HepG2 (cell line): ENCODE data around the gene TBC1D22A. TPM values are rescaled to one million over a fixed set of nuclear protein-coding genes. Genes with fewer than 3 reads are reported as not detected.

Source experiments
- ATAC-seq: fragments of 200-7000 bp; cut with Tn5 transposase; 3 replicates; pipeline ENCODE4 v1.9.1; 2020; ENCODE audit warnings: mild to moderate bottlenecking, moderate library complexity
- BruUV-seq: library from RNA; stranded (reverse); fragments of 400-500 nt; replicated peaks from 2 replicates; lab custom pipeline; 2021; lab: Mats Ljungman, UMichigan
- CTCF ChIA-PET: fragments of 300-600 bp; formaldehyde crosslinking; extraction: SDS; loops from one replicate; lab custom pipeline; 2021; ENCODE audit warnings: low total read pairs, inconsistent platforms, low intra/inter-chr PET ratio; lab: Yijun Ruan, JAX
- POLR2A ChIA-PET: fragments of 350-600 bp; sonication (Branson Sonifier 250); formaldehyde crosslinking; loops from one replicate; lab custom pipeline; 2020; ENCODE audit warnings: antibody characterized with exemption, inconsistent platforms; lab: Yijun Ruan, JAX
- DNase-seq: peaks from one replicate; pipeline ENCODE4 v3.0.0-alpha.2; 2015; ENCODE audit warnings: low spot score
- FAIRE-seq: peaks from 3 replicates; lab custom pipeline; 2011; peaks lifted over from hg19 to GRCh38; lab: Jason Lieb, UNC
- H2AFZ ChIP-seq: one replicate; pipeline ENCODE4 v1.6.1; 2011; ENCODE audit warnings: low read length, inconsistent platforms
- H3K27ac ChIP-seq: fragments of 300-600 bp; 3 replicates; pipeline ENCODE4 v1.8.0; 2011; ENCODE audit warnings: mixed run types, mild to moderate bottlenecking, mixed read lengths, low read length, inconsistent platforms; ENCODE audit not compliant: insufficient read depth; ENCODE audit errors: extremely low read length
- H3K27me3 ChIP-seq, 2 experiments: fragments of 200-600 bp in 1 of 2; 2 replicates in 1 of 2; 3 replicates in 1 of 2; pipeline versions ENCODE4 v1.6.0 to v1.8.0; 2011; ENCODE audit warnings: low read length in 2 of 2, mild to moderate bottlenecking in 2 of 2, moderate library complexity in 2 of 2, inconsistent platforms in 1 of 2; ENCODE audit not compliant: insufficient read depth in 2 of 2, control insufficient read depth in 1 of 2
- H3K36me3 ChIP-seq, 2 experiments: fragments of 200-600 bp in 1 of 2; replicated peaks in 1 of 2; 2 replicates in 1 of 2; 3 replicates in 1 of 2; pipeline versions ENCODE4 v1.5.1 to v1.8.0; 2011; ENCODE audit warnings: low read length in 2 of 2, inconsistent platforms in 1 of 2; ENCODE audit not compliant: insufficient read depth in 2 of 2, control insufficient read depth in 1 of 2
- H3K4me1 ChIP-seq: 2 replicates; pipeline ENCODE4 v1.5.1; 2012; ENCODE audit warnings: low read length, inconsistent platforms; ENCODE audit not compliant: insufficient read depth
- H3K4me2 ChIP-seq: 2 replicates; pipeline ENCODE4 v1.6.0; 2011; ENCODE audit warnings: low read depth, low read length, inconsistent platforms
- H3K4me3 ChIP-seq, 3 experiments: fragments of 200-600 bp in 1 of 3; sonication (generic), shearing (Covaris generic) in 1 of 3; replicated peaks in 1 of 3; 2 replicates each; pipeline ENCODE4 v1.5.1; 2011 to 2016; ENCODE audit warnings: low read length in 3 of 3, inconsistent platforms in 2 of 3, low read depth in 2 of 3, mild to moderate bottlenecking in 2 of 3, control low read depth in 1 of 3, mixed read lengths in 1 of 3; ENCODE audit not compliant: insufficient read depth in 1 of 3
- H3K79me2 ChIP-seq: one replicate; pipeline ENCODE4 v1.6.1; 2011; ENCODE audit warnings: low read length, inconsistent platforms; ENCODE audit not compliant: insufficient read depth
- H3K9ac ChIP-seq: 2 replicates; pipeline ENCODE4 v1.6.0; 2011; ENCODE audit warnings: mild to moderate bottlenecking, low read depth, low read length, inconsistent platforms; ENCODE audit not compliant: insufficient read depth
- H3K9me3 ChIP-seq: 2 replicates; pipeline ENCODE4 v1.5.1; 2012; ENCODE audit warnings: mild to moderate bottlenecking, low read length
- H4K20me1 ChIP-seq: 2 replicates; pipeline ENCODE4 v1.6.0; 2011; ENCODE audit warnings: inconsistent platforms, mild to moderate bottlenecking, low read length, moderate library complexity; ENCODE audit not compliant: insufficient read depth
- DPF2 ChIP-seq: sonication (generic); formaldehyde crosslinking; IDR thresholded peaks from 2 replicates; pipeline ENCODE4 v1.4.0; 2020; ENCODE audit warnings: mild to moderate bottlenecking, low read depth, missing genetic modification reagents, borderline replicate concordance
- FOXA3 ChIP-seq: IDR thresholded peaks from 2 replicates; pipeline ENCODE4 v1.6.1; 2016; ENCODE audit warnings: missing genetic modification reagents, missing compliant biosample characterization
- FOXK1 ChIP-seq: sonication (generic); formaldehyde crosslinking; IDR thresholded peaks from 2 replicates; pipeline ENCODE4 v1.4.0; 2020; ENCODE audit warnings: low read depth, missing genetic modification reagents, borderline replicate concordance
- HNRNPH1 ChIP-seq: fragments of 200-400 bp; formaldehyde crosslinking; optimal IDR thresholded peaks from 2 replicates; pipeline ENCODE3; 2017; ENCODE audit warnings: mild to moderate bottlenecking, low read depth, low read length
- KDM5A ChIP-seq: fragments of 200-600 bp; sonication (generic); IDR thresholded peaks from 2 replicates; pipeline ENCODE4 v1.7.0; 2018; ENCODE audit warnings: antibody characterized with exemption, mild to moderate bottlenecking, low read length, borderline replicate concordance
- KDM5B ChIP-seq: sonication (generic); formaldehyde crosslinking; IDR thresholded peaks from 2 replicates; pipeline ENCODE4 v1.4.0; 2020; ENCODE audit warnings: missing genetic modification reagents, mild to moderate bottlenecking, borderline replicate concordance
- NFIC ChIP-seq: IDR thresholded peaks from 2 replicates; pipeline ENCODE4 v1.6.1; 2012; ENCODE audit warnings: mild to moderate bottlenecking, low read length, inconsistent platforms
- NFYB ChIP-seq: sonication (generic); formaldehyde crosslinking; IDR thresholded peaks from 2 replicates; pipeline ENCODE4 v1.4.0; 2020; ENCODE audit warnings: missing genetic modification reagents
- NONO ChIP-seq, 2 experiments: fragments of 450-650 bp in 1 of 2; sonication (generic) in 1 of 2; formaldehyde crosslinking in 1 of 2; IDR thresholded peaks in 1 of 2; conservative IDR thresholded peaks in 1 of 2; 2 replicates each; pipeline versions ENCODE4 v1.6.1 to v1.8.0; 2017 to 2022; ENCODE audit warnings: mild to moderate bottlenecking in 1 of 2, missing genetic modification reagents in 1 of 2, moderate library complexity in 1 of 2
- YEATS4 ChIP-seq: sonication (generic); formaldehyde crosslinking; IDR thresholded peaks from 2 replicates; pipeline ENCODE4 v1.4.0; 2020; ENCODE audit warnings: missing genetic modification reagents, borderline replicate concordance
- ZFY ChIP-seq: sonication (generic); formaldehyde crosslinking; IDR thresholded peaks from 2 replicates; pipeline ENCODE4 v1.4.0; 2020; ENCODE audit warnings: missing genetic modification reagents
- ZNF468 ChIP-seq: sonication (generic); formaldehyde crosslinking; IDR thresholded peaks from 2 replicates; pipeline ENCODE4 v1.8.0; 2022; ENCODE audit warnings: mild to moderate bottlenecking, moderate library complexity, missing genetic modification reagents
- ZNF605 ChIP-seq: sonication (generic); formaldehyde crosslinking; IDR thresholded peaks from 2 replicates; pipeline ENCODE4 v1.8.0; 2022; ENCODE audit warnings: mild to moderate bottlenecking, missing genetic modification reagents
- ZNF782 ChIP-seq: sonication (generic); formaldehyde crosslinking; IDR thresholded peaks from 2 replicates; pipeline ENCODE4 v1.4.0; 2020; ENCODE audit warnings: missing genetic modification reagents, mild to moderate bottlenecking, borderline replicate concordance
- WGBS: methylation state at CpG from one replicate; pipeline ENCODE4 v1.1.6; 2017; ENCODE audit warnings: low lambda C conversion rate; 5-methylcytosine and 5-hydroxymethylcytosine counted together
- in situ Hi-C: cut with HindIII; loops from 2 replicates; pipeline ENCODE4 v1.10.0; 2017; ENCODE audit warnings: low pct_unique_long_range_greater_than_20kb; ENCODE audit not compliant: extremely low pct_ligation_motif_present
- intact Hi-C: fragments of 100-400 bp; cut with micrococcal nuclease; formaldehyde crosslinking; loops from one replicate; pipeline ENCODE4 v1.10.0; 2022; ENCODE audit not compliant: unreplicated experiment
- polyA plus RNA-seq, 8 experiments: library from polyadenylated mRNA; depleted of rRNA in 3 of 8; stranded (reverse) in 7 of 8; unstranded in 1 of 8; fragments of >200 nt; fragmentation: Illumina TruSeq in 4 of 8; extraction: Trizol in 4 of 8; gene quantifications; 2 replicates each; pipeline versions ENCODE4 v1.2.1 to v1.2.3, GENCODE V29; 2011 to 2016; ENCODE audit warnings: low read depth in 4 of 8, missing spikeins in 1 of 8, mixed read lengths in 1 of 8; ENCODE audit not compliant: insufficient read depth in 1 of 8
- total RNA-seq, 5 experiments: library from RNA; depleted of rRNA; stranded (reverse); fragments of >200 nt; fragmentation: Illumina TruSeq; extraction: Trizol; gene quantifications; 2 replicates each; pipeline ENCODE4 v1.2.3, GENCODE V29; 2016; ENCODE audit warnings: low read depth in 1 of 5
- TF ChIP-seq, protein P1 (sequence below): sonication (generic); formaldehyde crosslinking; IDR thresholded peaks from 2 replicates; pipeline ENCODE4 v1.4.0; 2020; ENCODE audit warnings: missing genetic modification reagents, borderline replicate concordance
- TF ChIP-seq, protein P2 (sequence below): sonication (generic); formaldehyde crosslinking; IDR thresholded peaks from 2 replicates; pipeline ENCODE4 v1.4.0; 2020; ENCODE audit warnings: missing genetic modification reagents, low read depth, mild to moderate bottlenecking, borderline replicate concordance
- TF ChIP-seq, protein P3 (sequence below): fragments of 450-650 bp; IDR thresholded peaks from 2 replicates; pipeline ENCODE4 v1.6.1; 2017; ENCODE audit warnings: mild to moderate bottlenecking

The TBC1D22A gene
- total and polyA plus RNA-seq, 2 of the 13 experiments (the other 11 are each of a cell fraction or from before 2014, with no cell fraction given), result 17.3 to 18.0 TPM

DNA sequence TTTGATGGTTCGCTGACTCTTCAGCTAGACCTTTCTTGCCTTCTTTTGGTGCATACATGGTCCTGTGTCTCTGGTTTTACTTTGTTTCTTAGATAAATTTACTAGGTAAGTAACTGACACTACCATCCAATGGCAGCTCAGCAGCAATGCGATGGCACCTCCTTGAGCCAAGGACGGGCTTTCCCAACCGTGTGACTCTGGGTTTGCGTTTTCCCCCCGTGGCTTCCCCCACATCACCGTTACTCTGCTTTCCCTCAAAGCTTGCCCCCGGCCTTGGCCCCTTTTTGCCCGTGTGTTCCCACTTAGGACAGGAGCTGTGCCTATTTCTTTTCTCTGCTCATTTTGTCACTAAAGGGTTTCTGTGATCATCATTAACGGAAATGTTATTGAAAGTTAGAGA lies 41.5 kb downstream of the TBC1D22A start:
- 98% methylated on average over 10 of the region's 10 CpGs for WGBS
- Histone ChIP-seq H3K9ac (no peak overlapping the region), H3K27ac (peak overlapping the region; percentile 40), H3K9me3 (no peaks in the 10 kb centered on the region), H4K20me1 (no peaks in the 10 kb centered on the region), H3K4me1 (peaks cover 77% of the 10 kb centered on the region)
- CTCF ChIA-PET, result interaction anchor here (1.0 to 1.3 kb wide), 2 partner anchors 45 to 65 kb away, joined by 3 to 4 read pairs; no protein-coding TSS in a partner anchor
- intact Hi-C loops, result no loop called here
- FAIRE-seq, result no peak
- TF ChIP-seq NFYB (CRISPR knock-in tag) (no peak), FOXK1 (CRISPR knock-in tag) (no peak), ZNF782 (CRISPR knock-in tag) (0 out of 2 replicates have a peak, but pooled peaks have one; percentile 18), NFIC (no peak), NONO (IDR thresholded peaks at IDR 0.05) (no peak), NONO (CRISPR knock-in tag; conservative IDR thresholded peaks at IDR 0.05) (no peak), FOXA3 (CRISPR knock-in tag) (no peak), KDM5A (no peak), KDM5B (no peak), YEATS4 (no peak), ZNF468 (CRISPR knock-in tag) (no peak), HNRNPH1 (no peak), ZNF605 (no peak), DPF2 (CRISPR knock-in tag) (no peak), ZFY (CRISPR knock-in tag) (no peak)
- TF ChIP-seq, protein P1, sequence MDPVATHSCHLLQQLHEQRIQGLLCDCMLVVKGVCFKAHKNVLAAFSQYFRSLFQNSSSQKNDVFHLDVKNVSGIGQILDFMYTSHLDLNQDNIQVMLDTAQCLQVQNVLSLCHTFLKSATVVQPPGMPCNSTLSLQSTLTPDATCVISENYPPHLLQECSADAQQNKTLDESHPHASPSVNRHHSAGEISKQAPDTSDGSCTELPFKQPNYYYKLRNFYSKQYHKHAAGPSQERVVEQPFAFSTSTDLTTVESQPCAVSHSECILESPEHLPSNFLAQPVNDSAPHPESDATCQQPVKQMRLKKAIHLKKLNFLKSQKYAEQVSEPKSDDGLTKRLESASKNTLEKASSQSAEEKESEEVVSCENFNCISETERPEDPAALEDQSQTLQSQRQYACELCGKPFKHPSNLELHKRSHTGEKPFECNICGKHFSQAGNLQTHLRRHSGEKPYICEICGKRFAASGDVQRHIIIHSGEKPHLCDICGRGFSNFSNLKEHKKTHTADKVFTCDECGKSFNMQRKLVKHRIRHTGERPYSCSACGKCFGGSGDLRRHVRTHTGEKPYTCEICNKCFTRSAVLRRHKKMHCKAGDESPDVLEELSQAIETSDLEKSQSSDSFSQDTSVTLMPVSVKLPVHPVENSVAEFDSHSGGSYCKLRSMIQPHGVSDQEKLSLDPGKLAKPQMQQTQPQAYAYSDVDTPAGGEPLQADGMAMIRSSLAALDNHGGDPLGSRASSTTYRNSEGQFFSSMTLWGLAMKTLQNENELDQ (CRISPR knock-in tag), result no peak
- TF ChIP-seq, protein P2, sequence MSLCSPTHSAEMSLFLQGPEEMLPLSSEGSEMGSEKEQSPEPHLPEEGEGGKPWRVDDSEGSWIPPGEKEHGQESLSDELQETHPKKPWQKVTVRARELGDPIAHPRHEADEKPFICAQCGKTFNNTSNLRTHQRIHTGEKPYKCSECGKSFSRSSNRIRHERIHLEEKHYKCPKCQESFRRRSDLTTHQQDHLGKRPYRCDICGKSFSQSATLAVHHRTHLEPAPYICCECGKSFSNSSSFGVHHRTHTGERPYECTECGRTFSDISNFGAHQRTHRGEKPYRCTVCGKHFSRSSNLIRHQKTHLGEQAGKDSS (CRISPR knock-in tag), result 0 out of 2 replicates have a peak, but pooled peaks have one; percentile 23
- TF ChIP-seq, protein P3, sequence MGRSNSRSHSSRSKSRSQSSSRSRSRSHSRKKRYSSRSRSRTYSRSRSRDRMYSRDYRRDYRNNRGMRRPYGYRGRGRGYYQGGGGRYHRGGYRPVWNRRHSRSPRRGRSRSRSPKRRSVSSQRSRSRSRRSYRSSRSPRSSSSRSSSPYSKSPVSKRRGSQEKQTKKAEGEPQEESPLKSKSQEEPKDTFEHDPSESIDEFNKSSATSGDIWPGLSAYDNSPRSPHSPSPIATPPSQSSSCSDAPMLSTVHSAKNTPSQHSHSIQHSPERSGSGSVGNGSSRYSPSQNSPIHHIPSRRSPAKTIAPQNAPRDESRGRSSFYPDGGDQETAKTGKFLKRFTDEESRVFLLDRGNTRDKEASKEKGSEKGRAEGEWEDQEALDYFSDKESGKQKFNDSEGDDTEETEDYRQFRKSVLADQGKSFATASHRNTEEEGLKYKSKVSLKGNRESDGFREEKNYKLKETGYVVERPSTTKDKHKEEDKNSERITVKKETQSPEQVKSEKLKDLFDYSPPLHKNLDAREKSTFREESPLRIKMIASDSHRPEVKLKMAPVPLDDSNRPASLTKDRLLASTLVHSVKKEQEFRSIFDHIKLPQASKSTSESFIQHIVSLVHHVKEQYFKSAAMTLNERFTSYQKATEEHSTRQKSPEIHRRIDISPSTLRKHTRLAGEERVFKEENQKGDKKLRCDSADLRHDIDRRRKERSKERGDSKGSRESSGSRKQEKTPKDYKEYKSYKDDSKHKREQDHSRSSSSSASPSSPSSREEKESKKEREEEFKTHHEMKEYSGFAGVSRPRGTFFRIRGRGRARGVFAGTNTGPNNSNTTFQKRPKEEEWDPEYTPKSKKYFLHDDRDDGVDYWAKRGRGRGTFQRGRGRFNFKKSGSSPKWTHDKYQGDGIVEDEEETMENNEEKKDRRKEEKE, result no peak
- TF ChIP-seq, all 625 proteins: peak for 2
- POLR2A ChIA-PET, result interaction anchor here (1.3 to 3.5 kb wide), 4 partner anchors 29 to 65 kb away, joined by 3 to 22 read pairs (median 12); partner anchors contain the start of gene TBC1D22A
- Histone ChIP-seq H3K79me2 (peaks cover 17% of the 10 kb centered on the region), H3K36me3 (peaks cover 15 to 41% of the 10 kb centered on the region in 2 experiments), H3K4me2 (no peak overlapping the region), H3K4me3 (no peak overlapping the region), H2AFZ (no peak overlapping the region), H3K27me3 (no peaks in the 10 kb centered on the region)
- DNase-seq (no peak), ATAC-seq (no peak)
- BruUV-seq, result no TSS peak
- in situ Hi-C loops, result no loop called here
